HG02943 (cell line): Measurements from ENCODE around the gene ZNF221.
"Not testable (repeated sequence)": the region's sequence is repeated elsewhere in the genome, so short reads cannot be mapped to it uniquely, and the experiment has no call there.

Experiments used
- ATAC-seq: cut with Tn5 transposase; IDR thresholded peaks from one replicate; pipeline ENCODE4 v1.9.1; 2021; ENCODE audit warnings: mild to moderate bottlenecking, low read depth, moderate library complexity; ENCODE audit not compliant: unreplicated experiment

ZNF221 gene

GRCh38 chr19:43950834-43951645, at the start of gene ZNF221:
TSS of gene ZNF221 (plus strand) at chr19:43951228. CDS start at chr19:43962727, 11,499 bp downstream.
- ATAC-seq = peak; percentile 89

DNA sequence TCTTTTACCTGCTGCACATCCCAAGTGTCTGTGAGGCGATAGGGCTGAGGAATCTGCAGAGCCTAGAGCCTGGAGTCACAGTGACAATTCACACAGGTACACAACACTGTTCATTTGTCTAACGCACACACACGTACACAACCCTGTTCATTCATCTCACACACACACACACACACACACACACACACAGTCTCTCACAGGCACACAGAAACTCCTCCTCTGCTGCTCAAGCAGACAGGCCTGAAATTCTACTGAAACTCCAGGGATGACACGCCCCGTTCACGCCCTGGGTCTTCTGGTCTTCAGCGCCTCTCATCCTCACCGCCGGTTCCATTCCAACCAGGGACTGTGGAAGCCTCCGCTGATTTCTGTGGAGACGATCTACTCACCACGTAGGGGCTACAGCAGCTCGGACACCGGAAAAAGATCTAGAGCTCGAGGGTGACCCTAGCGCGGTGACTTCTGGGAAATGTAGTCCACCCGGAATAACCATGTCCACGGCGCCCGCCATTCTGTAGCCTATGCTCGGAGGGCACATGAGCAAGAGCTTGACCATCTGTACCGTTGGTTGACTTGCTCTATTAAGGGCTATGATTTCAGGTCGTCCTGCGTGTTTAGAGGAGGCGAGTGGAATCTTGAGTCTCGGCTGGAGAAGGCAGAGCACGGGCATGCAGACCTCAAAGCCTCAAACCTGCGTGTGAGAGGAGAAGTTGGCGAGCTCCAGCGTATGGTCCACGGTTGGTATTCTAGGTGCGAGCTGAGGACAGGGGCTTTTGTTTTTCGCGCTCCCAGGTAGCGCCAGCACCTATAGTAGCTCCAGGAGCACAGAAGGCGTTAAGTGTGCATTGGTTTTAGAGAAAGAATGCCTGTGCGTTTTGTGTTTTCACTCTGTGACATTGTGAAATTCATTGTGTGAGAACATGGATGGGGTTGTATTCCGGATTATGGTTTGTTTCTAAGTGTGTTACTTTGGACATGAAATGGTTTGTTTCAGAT, 49.3 kb upstream of the ZNF221 start:
- no peak for ATAC-seq

DNA sequence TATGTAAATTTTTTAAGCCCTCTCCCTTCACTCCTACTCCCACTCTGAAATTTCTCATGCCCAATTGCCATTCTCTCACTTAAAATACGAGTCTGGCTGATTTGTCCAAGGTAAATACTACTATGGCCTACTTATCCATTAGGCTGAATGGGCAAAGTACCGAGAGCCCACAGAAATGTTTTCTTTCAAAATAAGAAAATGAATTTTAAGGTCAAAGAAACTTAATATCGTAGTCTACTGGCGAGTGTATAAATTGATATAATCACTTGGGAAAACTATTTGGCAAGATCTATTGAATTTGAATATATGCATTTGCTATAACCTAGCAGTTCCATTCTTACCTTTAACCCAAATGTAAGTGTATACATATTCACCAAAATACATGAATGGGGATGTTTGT, 48.6 kb upstream of the ZNF221 start:
- no peak for ATAC-seq

GRCh38 chr19:43905897-43906296, 45.1 kb upstream of the ZNF221 start:
- no peak for ATAC-seq

- ATAC-seq = no peak
Observed at GRCh38 chr19:43906774-43907173, 44.3 kb upstream of the ZNF221 start.

DNA sequence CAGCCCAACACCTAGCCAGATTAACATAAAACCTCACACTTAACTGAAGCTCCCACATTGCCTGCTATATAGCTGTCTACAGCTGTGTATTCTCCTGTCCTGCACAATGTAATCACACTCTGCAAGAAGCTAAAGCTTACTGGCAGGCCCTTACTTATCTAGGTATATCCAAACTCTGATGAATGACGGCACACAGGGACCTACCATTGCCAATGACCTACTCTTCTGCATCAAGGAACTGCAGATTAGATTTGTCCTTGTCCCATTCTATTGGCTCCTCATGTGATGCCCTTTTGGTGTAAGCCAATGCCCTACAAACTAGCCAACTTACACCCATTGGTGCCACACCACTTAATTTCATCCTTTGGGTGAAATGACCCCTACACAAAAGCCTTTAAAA, 42.4 kb upstream of the ZNF221 start:
- no peak for ATAC-seq

- no peak for ATAC-seq
Observed at GRCh38 chr19:43910884-43911283, 40.1 kb upstream of the ZNF221 start.

- no peak for ATAC-seq
Observed at GRCh38 chr19:43913383-43913782, 37.6 kb upstream of the ZNF221 start.

- ATAC-seq = no peak
Observed at GRCh38 chr19:43914051-43914450, 37.0 kb upstream of the ZNF221 start.

DNA sequence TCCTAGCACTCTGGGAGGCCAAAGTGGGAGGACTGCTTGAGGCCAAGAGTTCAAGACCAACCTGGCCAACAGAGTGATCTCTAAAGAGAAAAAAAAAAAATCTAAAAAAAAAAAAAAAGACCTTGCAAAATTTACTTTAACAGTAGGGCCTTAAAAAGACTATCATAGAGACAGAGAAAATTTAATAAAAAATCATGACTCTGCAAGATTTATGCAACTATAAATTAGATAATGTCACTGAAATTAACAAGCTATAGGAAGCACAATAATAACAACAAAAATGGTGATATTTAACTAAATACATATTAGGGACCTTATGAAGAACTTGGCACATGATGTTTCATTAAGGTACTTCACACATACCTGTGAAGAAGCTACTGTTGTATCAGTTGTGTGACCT, 27.2 kb upstream of the ZNF221 start:
- ATAC-seq = no peak

- ATAC-seq = no peak
Observed at GRCh38 chr19:43928820-43929219, 22.2 kb upstream of the ZNF221 start.

DNA sequence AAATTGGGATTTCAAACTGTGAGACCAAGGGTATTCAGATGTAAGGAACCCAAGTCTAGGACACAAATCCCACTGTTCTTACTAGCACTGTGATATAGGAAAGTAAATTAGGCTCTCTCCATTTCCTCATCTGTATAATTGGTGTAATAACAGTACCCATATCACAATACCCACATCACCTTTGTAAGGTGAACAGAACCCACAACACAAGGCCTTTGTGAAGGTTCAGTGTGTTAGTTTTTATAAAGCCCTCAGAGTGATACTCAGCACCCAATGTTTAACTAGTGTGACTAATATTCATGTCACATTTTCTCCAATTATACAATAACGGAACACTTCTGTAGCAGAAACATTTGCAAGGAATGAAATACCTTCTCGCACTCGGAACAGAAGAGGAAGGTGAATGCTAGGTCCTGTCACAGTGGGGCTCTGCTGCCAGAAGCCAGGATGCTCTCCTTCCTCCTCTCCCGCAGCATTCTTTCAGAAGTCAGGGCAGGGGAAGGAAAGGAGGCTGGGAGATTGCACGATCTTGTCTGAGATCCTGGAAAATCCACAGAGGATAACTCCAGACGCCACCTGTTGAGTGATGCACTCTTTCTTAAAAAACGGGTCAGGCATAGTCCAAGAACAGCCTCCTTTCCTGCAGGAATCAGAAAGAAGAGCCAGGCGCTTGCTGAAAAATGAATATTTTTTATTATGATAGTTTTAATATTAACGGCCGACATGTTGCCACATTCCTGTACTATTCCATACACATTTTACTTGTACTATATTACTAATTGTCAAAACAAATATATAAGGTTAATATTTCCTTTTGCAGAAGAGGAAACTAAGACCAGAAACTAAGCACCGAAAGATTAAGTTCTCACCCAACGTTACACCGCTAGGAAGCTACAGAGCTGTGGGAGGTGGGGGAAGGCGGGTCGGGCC, 16.7 kb upstream of the ZNF221 start:
- no peak for ATAC-seq

DNA sequence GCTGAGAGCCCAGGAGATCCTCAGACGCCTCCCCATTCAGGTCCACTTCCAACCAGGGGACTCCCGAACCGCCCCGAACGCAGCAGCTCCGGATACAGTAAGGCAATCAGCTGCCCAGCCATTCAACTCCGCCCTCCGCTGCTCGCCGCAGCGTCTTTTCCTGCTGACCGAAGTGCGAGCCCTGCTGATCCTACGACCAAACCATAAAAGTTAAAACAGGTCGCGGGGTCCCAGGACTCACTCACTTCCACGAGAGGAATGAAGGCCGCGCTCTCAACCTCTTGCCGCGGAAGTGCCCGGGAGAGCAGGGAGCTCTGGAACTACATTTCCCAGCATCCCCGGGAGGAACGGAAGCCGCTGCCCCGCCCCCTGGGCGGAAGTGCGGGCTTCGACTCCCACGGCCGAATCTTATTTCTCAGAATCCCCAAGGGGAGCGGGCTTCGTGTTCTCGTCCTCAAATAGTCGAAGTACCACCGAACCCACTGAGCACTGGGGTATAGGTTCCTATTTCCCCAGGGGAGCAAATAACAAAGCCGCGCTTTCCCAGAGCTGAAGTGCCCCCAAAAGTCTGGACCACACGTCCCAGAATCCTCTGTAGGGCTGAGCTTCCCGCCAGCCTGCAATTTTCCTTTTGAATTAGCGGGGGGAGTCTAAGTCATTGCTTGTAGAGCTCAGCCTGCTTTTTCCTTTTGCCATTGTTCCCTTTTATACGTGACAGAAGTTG, 15.9 kb upstream of the ZNF221 start, which contains the start of gene ZNF45:
Gene ZNF45 (minus strand): TSS at position 298 of the 724 bp plus-strand sequence. CDS start 13,097 bp downstream, outside the sequence.
- peak; percentile 80 for ATAC-seq

DNA sequence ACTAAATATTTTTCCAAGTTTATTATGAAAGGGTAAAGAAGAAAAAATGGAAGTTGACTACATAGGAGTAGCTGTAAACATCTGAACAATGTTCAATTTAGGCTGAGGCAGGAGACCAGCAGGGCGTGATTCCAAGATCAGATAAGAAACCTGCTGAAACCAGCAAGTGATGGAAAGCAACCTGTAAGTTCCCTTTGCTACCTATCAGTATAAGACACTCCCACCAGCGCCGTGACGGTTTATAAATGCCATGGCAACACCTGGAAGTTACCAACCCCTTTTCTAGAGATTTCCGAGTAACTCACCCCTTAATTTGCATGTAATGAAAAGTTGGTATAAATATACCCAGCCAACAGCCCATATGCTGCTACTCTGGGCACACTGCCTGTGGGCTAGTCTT, 14.8 kb upstream of the ZNF221 start:
- ATAC-seq = no peak

GRCh38 chr19:43939557-43940260, 11.3 kb upstream of the ZNF221 start:
- ATAC-seq = no peak

- ATAC-seq = no peak
Observed at GRCh38 chr19:43940719-43941118, 10.3 kb upstream of the ZNF221 start.

- ATAC-seq = no peak
Observed at GRCh38 chr19:43941209-43941608, 9.8 kb upstream of the ZNF221 start.

DNA sequence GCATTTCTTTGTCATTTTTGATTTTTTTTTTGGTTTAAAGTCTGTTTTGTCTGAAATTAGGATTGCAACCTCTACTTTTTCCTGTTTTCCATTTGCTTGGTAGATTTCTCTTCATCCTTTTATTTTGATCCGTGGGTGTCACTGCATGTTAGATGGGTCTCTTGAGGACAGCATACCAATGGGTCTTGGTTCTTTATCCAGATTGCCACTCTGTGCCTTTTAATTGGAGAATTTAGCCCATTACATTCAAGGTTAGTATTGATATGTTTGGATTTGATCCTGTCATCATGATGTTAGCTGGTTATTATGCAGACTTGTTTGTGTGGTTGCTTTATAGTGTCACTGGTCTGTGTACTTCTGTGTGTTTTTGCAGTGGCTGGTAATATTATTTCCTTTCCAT, 3.6 kb upstream of the ZNF221 start:
- not testable (repeated sequence) for ATAC-seq

DNA sequence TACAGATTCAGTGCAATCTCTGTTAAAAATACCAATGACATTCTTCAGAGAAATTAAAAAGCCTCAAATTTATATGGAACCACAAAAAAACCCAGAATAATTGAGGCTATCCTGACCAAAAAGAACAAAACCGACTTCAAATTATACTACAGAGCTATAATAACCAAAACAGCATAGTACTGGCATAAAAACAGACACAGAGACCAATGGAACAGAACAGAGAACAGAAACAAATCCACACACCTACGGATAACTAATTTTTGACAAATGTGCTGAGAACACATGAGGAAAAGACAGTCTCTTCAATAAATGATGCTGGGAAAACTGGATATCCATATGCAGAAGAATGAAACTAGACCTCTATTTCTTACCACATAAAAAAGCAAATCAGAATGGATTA, 1.2 kb upstream of the ZNF221 start:
- not testable (repeated sequence) for ATAC-seq
